Naive thymus-derived CD4-positive, alpha-beta T cell (primary cell): ENCODE data around the gene RPS27. TPM values are rescaled to one million over a fixed set of nuclear protein-coding genes. Genes with fewer than 3 reads are reported as not detected.

Experiments
- ATAC-seq: fragments of 150-1000 bp; cut with Tn5 transposase; 2 replicates; pipeline ENCODE4 v1.10.0; 2021; ENCODE audit warnings: mild to moderate bottlenecking, moderate library complexity
- CTCF ChIA-PET: fragments of 350-600 bp; sonication (Branson Sonifier 250); formaldehyde crosslinking; loops from one replicate; lab custom pipeline; 2021; ENCODE audit warnings: antibody characterized with exemption; lab: Charles Lee
- POLR2A ChIA-PET: fragments of 350-600 bp; sonication (Branson Sonifier 250); formaldehyde crosslinking; loops from one replicate; lab custom pipeline; 2021; ENCODE audit warnings: antibody characterized with exemption, inconsistent platforms; lab: Charles Lee
- DNase-seq, 9 donors: peaks; one replicate each; pipeline versions ENCODE4 v3.0.0 to v3.0.0-alpha.2; 2020 to 2022; ENCODE audit warnings: mixed read lengths in 1 of 9
- H3K27ac ChIP-seq: one replicate; pipeline ENCODE4 v1.7.0; 2013; ENCODE audit warnings: mild to moderate bottlenecking, low read depth, low read length, moderate library complexity
- H3K27me3 ChIP-seq, 2 donors: one replicate each; pipeline ENCODE4 v1.7.0; 2013; ENCODE audit warnings: low read length in 2 of 2, mild to moderate bottlenecking in 2 of 2, moderate library complexity in 2 of 2; ENCODE audit not compliant: control insufficient read depth in 2 of 2, insufficient read depth in 2 of 2
- H3K36me3 ChIP-seq, 3 experiments: 1 replicate in 2 of 3; 2 replicates in 1 of 3; pipeline ENCODE4 v1.7.0; 2013; ENCODE audit warnings: low read length in 3 of 3, mild to moderate bottlenecking in 3 of 3, moderate library complexity in 1 of 3; ENCODE audit not compliant: insufficient read depth in 3 of 3, control insufficient read depth in 2 of 3
- H3K4me1 ChIP-seq, 2 donors: one replicate each; pipeline ENCODE4 v1.7.0; 2013; ENCODE audit warnings: low read length in 2 of 2, mild to moderate bottlenecking in 2 of 2, moderate library complexity in 1 of 2; ENCODE audit not compliant: control insufficient read depth in 2 of 2, insufficient read depth in 2 of 2
- H3K4me3 ChIP-seq: 2 replicates; pipeline ENCODE4 v1.7.0; 2013; ENCODE audit warnings: mild to moderate bottlenecking, low read length
- H3K9me3 ChIP-seq, 3 experiments: 1 replicate in 2 of 3; 2 replicates in 1 of 3; pipeline ENCODE4 v1.7.0; 2013; ENCODE audit warnings: low read length in 3 of 3; ENCODE audit not compliant: control insufficient read depth in 2 of 3
- H3K27ac Mint-ChIP-seq, 9 donors: one replicate each; pipeline ENCODE4 v1.8.0; 2020 to 2022; ENCODE audit warnings: mixed read lengths in 9 of 9, mild to moderate bottlenecking in 8 of 9, moderate library complexity in 5 of 9, inconsistent platforms in 2 of 9
- H3K27me3 Mint-ChIP-seq, 5 donors: one replicate each; pipeline ENCODE4 v1.8.0; 2021 to 2022; ENCODE audit warnings: mixed read lengths in 5 of 5, mild to moderate bottlenecking in 1 of 5
- H3K36me3 Mint-ChIP-seq, 5 donors: one replicate each; pipeline ENCODE4 v1.8.0; 2020 to 2022; ENCODE audit warnings: mixed read lengths in 5 of 5, mild to moderate bottlenecking in 3 of 5, inconsistent platforms in 1 of 5
- H3K4me1 Mint-ChIP-seq, 7 donors: one replicate each; pipeline ENCODE4 v1.8.0; 2020 to 2022; ENCODE audit warnings: mixed read lengths in 7 of 7, mild to moderate bottlenecking in 3 of 7, inconsistent platforms in 1 of 7
- H3K4me3 Mint-ChIP-seq, 10 donors: one replicate each; pipeline ENCODE4 v1.8.0; 2020 to 2022; ENCODE audit warnings: mild to moderate bottlenecking in 10 of 10, mixed read lengths in 10 of 10, moderate library complexity in 6 of 10, inconsistent platforms in 2 of 10
- H3K9me3 Mint-ChIP-seq, 11 donors: one replicate each; pipeline ENCODE4 v1.8.0; 2020 to 2022; ENCODE audit warnings: mixed read lengths in 11 of 11, mild to moderate bottlenecking in 4 of 11, inconsistent platforms in 1 of 11, moderate library complexity in 1 of 11
- intact Hi-C, 2 donors: fragments of 100-400 bp; cut with micrococcal nuclease; formaldehyde crosslinking; loops; one replicate each; pipeline ENCODE4 v1.15.1; 2023
- polyA plus RNA-seq, 2 donors: library from polyadenylated mRNA; unstranded; fragments of 300-500 nt; fragmentation: Illumina TruSeq; gene quantifications; one replicate each; pipeline ENCODE4 v1.2.3, GENCODE V29; 2021
- total RNA-seq, 6 experiments: library from RNA in 5 of 6; stranded (reverse) in 5 of 6; gene quantifications; 1 replicate in 5 of 6; 2 replicates in 1 of 6; pipeline ENCODE4 v1.2.3 and lab custom pipeline; 2021 to 2026

The RPS27 gene
- total and polyA plus RNA-seq, 7 experiments from 2014 or later, result 2,313 to 29,571 (median 7,996) TPM

GRCh38 chr1:153984123-153984894 is 6.3 kb upstream of the RPS27 start:
- Histone ChIP-seq H3K36me3 (no peaks in the 10 kb centered on the region), H3K27me3 (no peaks in the 10 kb centered on the region), H3K9me3 (no peaks in the 10 kb centered on the region), H3K4me1 (peaks cover 3 to 8% of the 10 kb centered on the region in 2 donors), H3K4me3 (no peak overlapping the region), H3K27ac (no peak overlapping the region)
- Mint-ChIP-seq H3K9me3 (no peaks in the 10 kb centered on the region), H3K4me1 (peaks cover 9 to 29% (median 15%) of the 10 kb centered on the region in 7 donors), H3K27me3 (peaks cover 0 to 21% (median 9%) of the 10 kb centered on the region in 5 donors), H3K27ac (peak overlapping the region in 1 of 9 donors; percentile 74), H3K36me3 (no peaks in the 10 kb centered on the region), H3K4me3 (peak overlapping the region in 1 of 10 donors; percentile 27)
- CTCF ChIA-PET, result interaction anchor here (0.6 to 8.0 kb wide), 5 partner anchors 13 to 187 kb away, joined by 3 to 84 read pairs (median 3); no protein-coding TSS in a partner anchor
- DNase-seq (no peak), ATAC-seq (no peak)
- POLR2A ChIA-PET, result interaction anchor here (0.6 to 10.4 kb wide), 3 partner anchors 7 to 19 kb away, joined by 3 to 157 read pairs (median 3); partner anchors contain the start of gene JTB
- intact Hi-C loops, result loop anchor here in 1 of 2 donors (10.0 kb wide), 1 partner anchor 470 kb away; no protein-coding TSS in a partner anchor

- DNase-seq (no peak), ATAC-seq (peak; percentile 31)
- ChIA-PET POLR2A (interaction anchor here (0.9 to 10.4 kb wide), 6 partner anchors 8 to 201 kb away, joined by 4 to 157 read pairs (median 11); partner anchors contain the start of genes CREB3L4, CRTC2 and JTB), CTCF (interaction anchor here (0.6 to 8.0 kb wide), 10 partner anchors 18 to 413 kb away, joined by 3 to 84 read pairs (median 6); partner anchors contain the start of genes CREB3L4 and GATAD2B)
- Mint-ChIP-seq H3K27ac (peak overlapping the region in 6 of 9 donors; percentile 2 to 83 (median 29)), H3K36me3 (peaks cover 0 to 2% (median 0%) of the 10 kb centered on the region in 5 donors), H3K9me3 (peaks cover 0 to 2% (median 0%) of the 10 kb centered on the region in 11 donors), H3K4me1 (peaks cover 16 to 32% (median 20%) of the 10 kb centered on the region in 7 donors), H3K4me3 (peak overlapping the region; percentile 19 to 69 (median 53)), H3K27me3 (peaks cover 0 to 21% (median 9%) of the 10 kb centered on the region in 5 donors)
- H3K27me3 ChIP-seq, result no peaks in the 10 kb centered on the region
- H3K36me3 ChIP-seq, result no peaks in the 10 kb centered on the region
- no peak overlapping the region for H3K4me3 ChIP-seq
- H3K27ac ChIP-seq, result no peak overlapping the region
- no peaks in the 10 kb centered on the region for H3K9me3 ChIP-seq
- intact Hi-C loops, result loop anchor here in 1 of 2 donors (10.0 kb wide), 1 partner anchor 471 kb away; no protein-coding TSS in a partner anchor
- H3K4me1 ChIP-seq, result peaks cover 7 to 8% of the 10 kb centered on the region in 2 donors
Measured at GRCh38 chr1:153985341-153985912, 5.1 kb upstream of the RPS27 start.

- DNase-seq (no peak), ATAC-seq (no peak)
- peak within 1 kb of the TSS; percentile 53 for H3K27ac ChIP-seq
- peak within 1 kb of the TSS; percentile 72 to 94 (median 88) for H3K27ac Mint-ChIP-seq
- H3K36me3 Mint-ChIP-seq, result peaks cover 0 to 6% (median 1%) of the 10 kb centered on the region in 5 donors
- H3K4me3 Mint-ChIP-seq, result peak within 1 kb of the TSS; percentile 36 to 74 (median 70)
- no peaks in the 10 kb centered on the region for H3K9me3 ChIP-seq
- no peak within 1 kb of the TSS for H3K4me3 ChIP-seq
- peaks cover 19 to 38% (median 24%) of the 10 kb centered on the region in 7 donors for H3K4me1 Mint-ChIP-seq
- H3K27me3 ChIP-seq, result no peaks in the 10 kb centered on the region
- peaks cover 7 to 8% of the 10 kb centered on the region in 2 donors for H3K4me1 ChIP-seq
- H3K9me3 Mint-ChIP-seq, result peaks cover 0 to 6% (median 0%) of the 10 kb centered on the region in 11 donors
- ChIA-PET CTCF (interaction anchor here (0.7 to 8.0 kb wide), 22 partner anchors 8 to 414 kb away, joined by 3 to 84 read pairs (median 5); partner anchors contain the start of genes CREB3L4, DENND4B, GATAD2B and JTB), POLR2A (interaction anchor here (0.7 to 10.4 kb wide), 13 partner anchors 9 to 202 kb away, joined by 3 to 157 read pairs (median 7); partner anchors contain the start of genes CREB3L4, CRTC2, DENND4B and GATAD2B)
- peaks cover 2 to 21% (median 9%) of the 10 kb centered on the region in 5 donors for H3K27me3 Mint-ChIP-seq
- intact Hi-C loops, result loop anchor here (1.0 to 10.0 kb wide), 9 partner anchors 9 to 477 kb away; partner anchors contain the start of gene JTB (in 2 of the 2)
- H3K36me3 ChIP-seq, result peaks cover 0 to 6% (median 0%) of the 10 kb centered on the region in 3 experiments
Measured at GRCh38 chr1:153985941-153986761, 4.4 kb upstream of the RPS27 start, which contains the start of gene RAB13. RAB13 (minus strand) TSS chr1:153986339; CDS start chr1:153986236, 103 bp downstream.

- DNase-seq, result no peak
- Histone ChIP-seq H3K4me1 (peaks cover 22% of the 10 kb centered on the region in 2 donors), H3K36me3 (peaks cover 3 to 15% (median 10%) of the 10 kb centered on the region in 3 experiments), H3K27ac (no peak overlapping the region), H3K27me3 (no peaks in the 10 kb centered on the region), H3K4me3 (no peak overlapping the region), H3K9me3 (no peaks in the 10 kb centered on the region)
- Mint-ChIP-seq H3K4me3 (peak overlapping the region in 2 of 10 donors; percentile 34 to 66), H3K27ac (peak overlapping the region in 6 of 9 donors; percentile 80 to 93 (median 88)), H3K36me3 (peaks cover 2 to 18% (median 13%) of the 10 kb centered on the region in 5 donors), H3K27me3 (peaks cover 2 to 21% (median 9%) of the 10 kb centered on the region in 5 donors), H3K4me1 (peaks cover 32 to 51% (median 38%) of the 10 kb centered on the region in 7 donors), H3K9me3 (peaks cover 0 to 10% (median 0%) of the 10 kb centered on the region in 11 donors)
- ChIA-PET POLR2A (interaction anchor here (0.5 to 10.4 kb wide), 12 partner anchors 10 to 218 kb away, joined by 3 to 157 read pairs (median 8); partner anchors contain the start of genes CREB3L4, CRTC2, DENND4B and GATAD2B), CTCF (interaction anchor here (0.6 to 8.0 kb wide), 11 partner anchors 10 to 194 kb away, joined by 3 to 84 read pairs (median 11); partner anchors contain the start of genes CREB3L4, GATAD2B and JTB)
- ATAC-seq, result no peak
- intact Hi-C loops, result loop anchor here in 1 of 2 donors (2.0 to 10.0 kb wide), 2 partner anchors 31 to 473 kb away; no protein-coding TSS in a partner anchor
Measured at GRCh38 chr1:153987621-153988020, 2.9 kb upstream of the RPS27 start.

- Mint-ChIP-seq H3K27ac (peak overlapping the region; percentile 92 to 100 (median 99)), H3K27me3 (peaks cover 0 to 4% (median 2%) of the 10 kb centered on the region in 5 donors), H3K4me3 (peak overlapping the region; percentile 83 to 99 (median 96)), H3K36me3 (peaks cover 10 to 34% (median 31%) of the 10 kb centered on the region in 5 donors), H3K4me1 (peaks cover 29 to 60% (median 44%) of the 10 kb centered on the region in 7 donors), H3K9me3 (peaks cover 0 to 10% (median 0%) of the 10 kb centered on the region in 11 donors)
- ATAC-seq, result no peak
- Histone ChIP-seq H3K4me3 (peak overlapping the region; percentile 82), H3K27me3 (no peaks in the 10 kb centered on the region), H3K27ac (peak overlapping the region; percentile 99), H3K9me3 (no peaks in the 10 kb centered on the region), H3K4me1 (peaks cover 26 to 34% of the 10 kb centered on the region in 2 donors), H3K36me3 (peaks cover 7 to 43% (median 29%) of the 10 kb centered on the region in 3 experiments)
- intact Hi-C loops, result loop anchor here (2.0 to 10.0 kb wide), 5 partner anchors 32 to 456 kb away; partner anchors contain the start of genes ATP8B2 (in 1 of the 2), CRTC2 (in 1 of the 2), ILF2 (in 1 of the 2) and NUP210L (in 1 of the 2)
- CTCF ChIA-PET, result interaction anchor here (0.6 to 8.0 kb wide), 7 partner anchors 26 to 273 kb away, joined by 3 to 84 read pairs (median 3); partner anchors contain the start of gene NUP210L
- no peak for DNase-seq
- POLR2A ChIA-PET, result interaction anchor here (0.5 to 10.4 kb wide), 45 partner anchors 10 to 451 kb away, joined by 3 to 157 read pairs (median 7); partner anchors contain the start of genes ATP8B2, CHTOP, CREB3L4 and CRTC2
Measured at GRCh38 chr1:153991151-153991630, 629 bp downstream of the RPS27 start.
